Ishikawa (cell line): ENCODE data around the gene E4F1.

Source experiments
- CEBPB ChIP-seq: IDR thresholded peaks from 2 replicates; pipeline ENCODE4 v1.6.1; 2012
- CREB1 ChIP-seq: IDR thresholded peaks from 2 replicates; pipeline ENCODE4 v1.6.1; 2012; ENCODE audit warnings: low read depth
- EGR1 ChIP-seq: IDR thresholded peaks from 2 replicates; pipeline ENCODE4 v1.6.1; 2012
- EP300 ChIP-seq: IDR thresholded peaks from 2 replicates; pipeline ENCODE4 v1.6.1; 2012; ENCODE audit warnings: borderline replicate concordance
- FOXM1 ChIP-seq: IDR thresholded peaks from 2 replicates; pipeline ENCODE4 v1.6.1; 2012; ENCODE audit warnings: low read depth, borderline replicate concordance
- NFIC ChIP-seq: IDR thresholded peaks from 2 replicates; pipeline ENCODE4 v1.6.1; 2012
- RAD21 ChIP-seq: IDR thresholded peaks from 2 replicates; pipeline ENCODE4 v1.6.1; 2012; ENCODE audit warnings: low read depth
- REST ChIP-seq: IDR thresholded peaks from 2 replicates; pipeline ENCODE4 v1.6.1; 2012; ENCODE audit warnings: low read depth, mild to moderate bottlenecking
- TAF1 ChIP-seq: IDR thresholded peaks from 2 replicates; pipeline ENCODE4 v1.6.1; 2012; ENCODE audit warnings: low read depth, mild to moderate bottlenecking
- TCF12 ChIP-seq: IDR thresholded peaks from 2 replicates; pipeline ENCODE4 v1.6.1; 2012; ENCODE audit warnings: low read depth
- TEAD4 ChIP-seq: IDR thresholded peaks from 2 replicates; pipeline ENCODE4 v1.6.1; 2012
- USF1 ChIP-seq: IDR thresholded peaks from 2 replicates; pipeline ENCODE4 v1.6.1; 2012
- YY1 ChIP-seq: IDR thresholded peaks from 2 replicates; pipeline ENCODE4 v1.6.1; 2012; ENCODE audit warnings: low read depth
- ZBTB7A ChIP-seq: IDR thresholded peaks from 2 replicates; pipeline ENCODE4 v1.6.1; 2012; ENCODE audit warnings: low read depth
- TF ChIP-seq, protein P1 (sequence below): IDR thresholded peaks from 2 replicates; pipeline ENCODE4 v1.6.1; 2012

The E4F1 gene

DNA sequence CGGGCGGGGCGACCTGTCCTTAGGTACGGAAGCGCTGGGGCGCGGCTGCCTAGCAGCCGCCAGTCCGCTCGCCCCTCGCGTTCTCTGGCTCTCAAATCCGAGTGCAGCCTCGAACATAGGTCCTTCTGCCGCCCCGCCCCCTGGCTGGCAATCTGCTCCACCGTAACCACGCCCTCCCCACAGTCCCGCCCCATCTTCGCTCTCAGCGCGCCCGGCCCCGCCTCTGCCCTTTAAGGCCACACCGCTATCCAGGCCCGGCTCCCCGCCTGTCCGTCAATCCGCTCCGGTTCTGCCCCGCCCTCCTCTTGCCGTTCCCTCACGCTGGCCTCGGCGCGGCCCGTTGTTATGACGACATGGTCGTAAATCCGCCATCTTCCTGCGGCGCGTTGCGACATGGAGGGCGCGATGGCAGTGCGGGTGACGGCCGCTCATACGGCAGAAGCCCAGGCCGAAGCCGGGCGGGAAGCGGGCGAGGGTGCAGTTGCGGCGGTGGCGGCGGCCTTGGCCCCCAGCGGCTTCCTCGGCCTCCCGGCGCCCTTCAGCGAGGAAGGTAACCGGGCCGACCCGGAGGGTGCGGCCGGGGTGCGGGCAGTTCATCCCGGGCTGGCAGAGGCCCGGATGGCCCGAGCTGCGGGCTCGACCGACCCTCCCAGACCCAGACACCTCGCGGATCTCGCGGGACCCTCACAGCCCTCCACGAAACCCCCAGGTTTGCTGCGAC, at the start of gene E4F1:
Gene E4F1 (plus strand): TSS at position 371 of the 721 bp plus-strand sequence. CDS start 23 bp downstream, at position 394.
- TF ChIP-seq CEBPB = peak; percentile 90
- TF ChIP-seq ZBTB7A = no peak
- peak; percentile 94 for TF ChIP-seq TAF1
- TF ChIP-seq TEAD4 = peak; percentile 21
- TF ChIP-seq USF1 = 0 out of 2 replicates have a peak, but pooled peaks have one; percentile 33
- TF ChIP-seq EGR1 = peak; percentile 43; the same call in 1 of the 2 replicates
- TF ChIP-seq YY1 = peak; percentile 95
- peak; percentile 87 for TF ChIP-seq CREB1
- no peak for TF ChIP-seq REST
- TF ChIP-seq FOXM1 = no peak
- TF ChIP-seq NFIC = peak; percentile 24; the same call in 1 of the 2 replicates
- no peak for TF ChIP-seq RAD21
- TF ChIP-seq, protein P1, sequence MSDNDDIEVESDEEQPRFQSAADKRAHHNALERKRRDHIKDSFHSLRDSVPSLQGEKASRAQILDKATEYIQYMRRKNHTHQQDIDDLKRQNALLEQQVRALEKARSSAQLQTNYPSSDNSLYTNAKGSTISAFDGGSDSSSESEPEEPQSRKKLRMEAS = peak; percentile 92
- no peak; the same call in 1 of the 2 replicates for TF ChIP-seq EP300
- 0 out of 2 replicates have a peak, but pooled peaks have one; percentile 10 for TF ChIP-seq TCF12

DNA sequence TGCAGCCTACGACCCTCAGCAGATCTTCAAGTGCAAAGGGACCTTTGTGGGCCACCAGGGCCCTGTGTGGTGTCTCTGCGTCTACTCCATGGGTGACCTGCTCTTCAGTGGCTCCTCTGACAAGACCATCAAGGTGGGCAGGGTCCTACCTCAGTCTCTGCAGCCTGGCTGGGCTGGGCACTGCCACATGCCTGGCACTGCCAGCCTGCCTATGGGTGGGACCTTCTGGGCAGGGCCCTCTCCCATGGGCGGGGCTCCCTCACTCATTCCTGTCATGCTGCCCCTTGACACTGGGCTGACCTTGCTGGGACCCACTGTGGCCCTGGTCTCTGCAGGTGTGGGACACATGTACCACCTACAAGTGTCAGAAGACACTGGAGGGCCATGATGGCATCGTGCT, 49.5 kb upstream of the E4F1 start:
- TF ChIP-seq EGR1 (no peak), YY1 (no peak), CREB1 (no peak)

DNA sequence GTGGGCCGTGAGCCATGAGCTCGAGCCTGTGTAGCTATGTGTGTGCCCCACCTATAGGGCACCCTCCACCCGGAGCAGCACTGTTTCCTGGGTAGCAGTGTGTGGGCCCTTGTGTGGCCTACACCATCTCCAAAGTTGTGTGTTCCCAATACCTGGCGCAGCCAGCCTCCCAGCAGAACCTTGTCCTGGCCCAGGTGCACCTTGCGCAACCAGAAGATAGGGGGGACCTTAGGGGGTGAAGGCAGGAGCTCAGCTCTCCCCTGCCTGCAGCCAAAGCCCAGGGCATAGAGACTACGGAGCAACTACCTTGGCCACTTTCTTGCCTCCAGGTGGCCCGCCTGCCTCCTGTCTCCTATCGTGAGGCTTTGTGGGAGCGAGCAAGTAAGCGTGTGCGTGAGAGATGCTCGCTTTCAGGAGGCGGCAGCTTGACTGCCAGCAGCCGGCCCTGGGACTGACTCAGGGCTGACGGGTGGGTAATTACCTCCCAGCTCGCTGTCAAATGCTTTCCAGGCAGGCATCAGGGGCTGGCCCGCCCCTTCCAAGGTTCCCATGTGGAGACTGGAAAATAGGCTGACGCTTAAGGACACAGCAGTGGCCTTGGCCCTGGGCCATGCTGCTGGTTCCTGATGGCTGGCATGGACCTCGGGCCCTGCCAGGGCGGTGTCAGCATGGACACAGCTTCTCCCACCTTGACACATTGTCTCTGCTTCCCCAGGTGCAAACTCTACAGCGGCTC, 48.8 kb upstream of the E4F1 start:
- peak; percentile 35; the same call in 1 of the 2 replicates for TF ChIP-seq CEBPB
- TF ChIP-seq, protein P1 = no peak
- no peak for TF ChIP-seq TEAD4
- peak; percentile 8; the same call in 1 of the 2 replicates for TF ChIP-seq NFIC
- no peak for TF ChIP-seq ZBTB7A

GRCh38 chr16:2175454-2175853, 47.9 kb upstream of the E4F1 start:
- TF ChIP-seq EGR1 (no peak), ZBTB7A (no peak), RAD21 (no peak), TEAD4 (no peak), USF1 (no peak), CREB1 (no peak), FOXM1 (no peak), YY1 (no peak), EP300 (no peak), NFIC (no peak), TCF12 (no peak), CEBPB (no peak), TAF1 (no peak), REST (no peak)
- TF ChIP-seq, protein P1 = no peak

GRCh38 chr16:2176047-2176446, 47.3 kb upstream of the E4F1 start:
- no peak for TF ChIP-seq EGR1
- no peak for TF ChIP-seq CEBPB
- no peak for TF ChIP-seq ZBTB7A
- no peak for TF ChIP-seq USF1
- no peak for TF ChIP-seq FOXM1
- TF ChIP-seq REST = no peak
- TF ChIP-seq RAD21 = no peak
- TF ChIP-seq EP300 = no peak
- no peak for TF ChIP-seq CREB1
- no peak for TF ChIP-seq TEAD4
